ENCODE measurements around the gene OASL.

GRCh38 chr12:120989687-120990086, 49.4 kb downstream of the OASL start:
- TF ChIP-seq CTCF (IDR thresholded peaks at IDR 0.05; ENCODE audit: poor library complexity) = no peak
- no peak for TF ChIP-seq EZH2 (IDR thresholded peaks at IDR 0.05; ENCODE audit: borderline replicate concordance)
